ENCODE measurements around the gene SLIT2.

- no peak for TF ChIP-seq POLR2A (IDR thresholded peaks at IDR 0.05; ENCODE audit: low read depth)
- TF ChIP-seq, protein P1, sequence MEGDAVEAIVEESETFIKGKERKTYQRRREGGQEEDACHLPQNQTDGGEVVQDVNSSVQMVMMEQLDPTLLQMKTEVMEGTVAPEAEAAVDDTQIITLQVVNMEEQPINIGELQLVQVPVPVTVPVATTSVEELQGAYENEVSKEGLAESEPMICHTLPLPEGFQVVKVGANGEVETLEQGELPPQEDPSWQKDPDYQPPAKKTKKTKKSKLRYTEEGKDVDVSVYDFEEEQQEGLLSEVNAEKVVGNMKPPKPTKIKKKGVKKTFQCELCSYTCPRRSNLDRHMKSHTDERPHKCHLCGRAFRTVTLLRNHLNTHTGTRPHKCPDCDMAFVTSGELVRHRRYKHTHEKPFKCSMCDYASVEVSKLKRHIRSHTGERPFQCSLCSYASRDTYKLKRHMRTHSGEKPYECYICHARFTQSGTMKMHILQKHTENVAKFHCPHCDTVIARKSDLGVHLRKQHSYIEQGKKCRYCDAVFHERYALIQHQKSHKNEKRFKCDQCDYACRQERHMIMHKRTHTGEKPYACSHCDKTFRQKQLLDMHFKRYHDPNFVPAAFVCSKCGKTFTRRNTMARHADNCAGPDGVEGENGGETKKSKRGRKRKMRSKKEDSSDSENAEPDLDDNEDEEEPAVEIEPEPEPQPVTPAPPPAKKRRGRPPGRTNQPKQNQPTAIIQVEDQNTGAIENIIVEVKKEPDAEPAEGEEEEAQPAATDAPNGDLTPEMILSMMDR (IDR thresholded peaks at IDR 0.05): no peak
Measured at GRCh38 chr4:20255251-20255586, 3.5 kb downstream of the SLIT2 start.

Data from esophagus muscularis mucosa (tissue), 3 donors.